DOHH2 (cell line): ENCODE results near the gene METTL16.

Experiments
- EZH2phosphoT487 ChIP-seq: fragments of 200-600 bp; sonication (generic); IDR thresholded peaks from 2 replicates; pipeline ENCODE4 v1.6.1; 2017; ENCODE audit warnings: borderline replicate concordance, mild to moderate bottlenecking, antibody characterized with exemption, low read length, moderate library complexity, mixed read lengths
- TF ChIP-seq, protein P1 (sequence below): fragments of 200-600 bp; sonication (generic); IDR thresholded peaks from one replicate; pipeline ENCODE4 v1.5.1; 2014; ENCODE audit warnings: antibody characterized with exemption, mild to moderate bottlenecking, low read depth, low read length; ENCODE audit not compliant: poor library complexity, severe bottlenecking

DNA sequence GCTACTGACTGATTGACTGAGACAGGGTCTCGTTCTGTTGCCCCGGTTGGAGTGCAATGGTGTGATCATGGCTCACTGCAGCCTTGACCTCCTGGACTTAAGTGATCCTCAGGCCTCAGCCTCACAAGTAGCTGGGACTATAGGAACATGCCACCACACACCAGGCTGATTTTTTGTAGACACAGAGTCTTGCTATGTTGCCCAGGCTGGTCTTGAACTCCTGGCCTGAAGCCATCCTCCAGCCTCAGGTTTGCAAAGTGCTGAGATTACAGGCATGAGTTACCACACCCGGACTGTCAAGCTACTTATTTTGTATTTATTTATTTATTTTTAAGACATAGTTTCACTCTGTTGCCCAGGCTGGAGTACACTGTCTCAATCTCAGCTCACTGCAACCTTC, 55.2 kb downstream of the METTL16 start:
- TF ChIP-seq EZH2phosphoT487, result no peak
- TF ChIP-seq, protein P1, sequence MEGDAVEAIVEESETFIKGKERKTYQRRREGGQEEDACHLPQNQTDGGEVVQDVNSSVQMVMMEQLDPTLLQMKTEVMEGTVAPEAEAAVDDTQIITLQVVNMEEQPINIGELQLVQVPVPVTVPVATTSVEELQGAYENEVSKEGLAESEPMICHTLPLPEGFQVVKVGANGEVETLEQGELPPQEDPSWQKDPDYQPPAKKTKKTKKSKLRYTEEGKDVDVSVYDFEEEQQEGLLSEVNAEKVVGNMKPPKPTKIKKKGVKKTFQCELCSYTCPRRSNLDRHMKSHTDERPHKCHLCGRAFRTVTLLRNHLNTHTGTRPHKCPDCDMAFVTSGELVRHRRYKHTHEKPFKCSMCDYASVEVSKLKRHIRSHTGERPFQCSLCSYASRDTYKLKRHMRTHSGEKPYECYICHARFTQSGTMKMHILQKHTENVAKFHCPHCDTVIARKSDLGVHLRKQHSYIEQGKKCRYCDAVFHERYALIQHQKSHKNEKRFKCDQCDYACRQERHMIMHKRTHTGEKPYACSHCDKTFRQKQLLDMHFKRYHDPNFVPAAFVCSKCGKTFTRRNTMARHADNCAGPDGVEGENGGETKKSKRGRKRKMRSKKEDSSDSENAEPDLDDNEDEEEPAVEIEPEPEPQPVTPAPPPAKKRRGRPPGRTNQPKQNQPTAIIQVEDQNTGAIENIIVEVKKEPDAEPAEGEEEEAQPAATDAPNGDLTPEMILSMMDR, result no peak
